LNCaP clone FGC (cell line): ENCODE results near the gene TCL1A.

Experiments used
- DNase-seq: peaks from one replicate; pipeline ENCODE4 v3.0.0-alpha.2; 2011; ENCODE audit warnings: low read depth
- H3K4me3 ChIP-seq: 2 replicates; pipeline ENCODE4 v1.5.1; 2011; ENCODE audit warnings: mild to moderate bottlenecking, low read depth, low read length, control low read depth
- CTCF ChIP-seq: IDR thresholded peaks from 2 replicates; pipeline ENCODE4 v1.5.1; 2012; ENCODE audit warnings: mild to moderate bottlenecking; ENCODE audit not compliant: control insufficient read depth, insufficient read depth; ENCODE audit errors: extremely low read depth

Gene TCL1A

DNA sequence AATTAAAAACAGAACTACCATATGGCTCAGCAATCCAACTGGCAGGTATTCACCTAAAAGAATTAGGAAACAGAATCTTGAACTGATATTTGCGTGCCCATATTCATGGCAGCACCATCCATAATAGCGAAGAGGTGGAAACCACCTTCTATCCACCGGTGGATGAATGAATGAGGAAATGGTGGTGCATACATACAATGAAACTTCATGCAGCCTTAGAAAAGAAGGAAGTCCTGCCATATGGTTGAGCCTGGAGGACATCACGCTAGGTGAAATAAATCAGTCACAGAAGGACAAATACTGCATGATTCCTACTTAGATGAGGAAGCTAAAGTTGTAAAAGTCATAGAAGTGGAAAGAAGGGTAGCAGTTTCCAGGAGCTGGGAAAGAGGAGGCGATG lies 6.6 kb downstream of the TCL1A start:
- no peak overlapping the region for H3K4me3 ChIP-seq
- no peak for TF ChIP-seq CTCF
- no peak for DNase-seq

DNA sequence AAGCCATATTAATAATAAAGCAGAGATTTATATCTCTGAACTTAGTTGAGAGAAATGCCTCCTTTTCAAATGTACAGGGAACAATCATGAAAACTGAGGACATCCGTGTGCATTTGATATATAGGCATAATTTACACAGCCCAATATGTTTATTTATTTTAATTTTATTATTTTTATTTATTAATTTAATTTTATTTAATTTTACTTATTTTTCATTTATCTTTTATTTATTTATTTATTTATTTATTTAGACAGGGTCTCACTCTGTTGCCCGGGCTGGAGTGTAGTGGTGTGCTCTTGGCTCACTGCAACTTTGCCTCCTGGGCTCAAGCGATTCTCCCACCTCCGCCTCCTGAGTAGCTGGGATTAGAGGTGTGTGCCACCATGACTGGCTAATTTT lies 8.4 kb downstream of the TCL1A start:
- no peak for TF ChIP-seq CTCF
- no peak overlapping the region for H3K4me3 ChIP-seq
- no peak for DNase-seq

DNA sequence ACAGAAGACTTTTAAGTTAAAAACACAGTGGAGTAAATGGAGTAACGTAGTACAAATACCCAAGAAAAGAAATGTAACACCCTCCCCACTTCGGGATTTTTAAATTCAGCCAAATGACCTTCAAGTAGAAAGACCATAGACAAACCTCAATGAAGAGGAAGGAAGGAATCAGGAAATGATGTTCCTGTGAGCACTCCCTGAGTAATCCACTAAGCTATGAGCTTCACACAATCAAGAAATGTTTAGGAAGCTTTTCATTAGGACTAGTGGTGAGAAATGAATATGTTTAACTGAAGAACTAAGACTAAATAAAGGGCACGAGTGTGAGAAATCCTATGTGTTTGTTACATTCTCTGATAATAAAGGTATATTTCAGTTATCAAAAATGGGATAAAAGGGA lies 10.1 kb downstream of the TCL1A start:
- no peak for DNase-seq
- H3K4me3 ChIP-seq = no peak overlapping the region
- no peak for TF ChIP-seq CTCF

- no peak overlapping the region for H3K4me3 ChIP-seq
- no peak for TF ChIP-seq CTCF
- no peak for DNase-seq
Observed at GRCh38 chr14:95703341-95703740, 10.6 kb downstream of the TCL1A start.

GRCh38 chr14:95701846-95702221 lies 12.1 kb downstream of the TCL1A start:
- no peak for DNase-seq
- TF ChIP-seq CTCF = no peak
- H3K4me3 ChIP-seq = no peak overlapping the region

DNA sequence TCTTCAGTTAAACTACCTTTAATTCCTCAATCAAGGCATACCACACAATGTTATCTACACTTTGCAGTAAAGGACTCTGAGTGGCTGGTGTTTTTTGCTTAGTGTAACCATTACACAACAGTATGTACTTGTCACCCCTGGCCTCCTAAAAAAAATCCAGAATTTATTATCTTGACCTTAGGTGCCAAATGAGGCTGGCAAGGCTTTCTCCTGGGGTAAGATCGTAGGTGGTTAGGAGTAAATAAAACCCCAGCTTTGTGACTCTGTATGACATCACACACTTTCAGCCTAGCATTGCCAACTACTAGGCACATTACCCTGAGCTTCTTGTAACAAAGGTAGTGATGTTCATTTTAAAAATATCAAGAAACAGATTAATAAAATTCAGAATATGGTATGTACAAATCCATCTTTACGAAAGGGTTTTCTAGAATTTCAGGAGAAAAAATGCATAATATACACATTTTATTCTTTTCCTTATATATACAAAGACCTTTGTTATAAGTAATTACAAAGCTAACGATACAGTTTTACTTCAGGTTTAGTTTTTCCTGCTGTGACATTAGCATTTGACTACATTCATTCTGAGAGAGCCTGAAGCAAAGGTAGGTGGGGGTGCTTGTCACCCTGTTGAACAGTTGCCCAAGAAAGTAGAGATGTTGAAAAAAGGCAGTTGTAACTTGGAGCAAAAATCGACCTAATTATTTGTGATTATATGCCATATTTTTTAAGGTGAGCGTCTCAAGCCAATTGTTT lies 13.5 kb downstream of the TCL1A start:
- H3K4me3 ChIP-seq = no peak overlapping the region
- no peak for TF ChIP-seq CTCF
- DNase-seq = no peak

DNA sequence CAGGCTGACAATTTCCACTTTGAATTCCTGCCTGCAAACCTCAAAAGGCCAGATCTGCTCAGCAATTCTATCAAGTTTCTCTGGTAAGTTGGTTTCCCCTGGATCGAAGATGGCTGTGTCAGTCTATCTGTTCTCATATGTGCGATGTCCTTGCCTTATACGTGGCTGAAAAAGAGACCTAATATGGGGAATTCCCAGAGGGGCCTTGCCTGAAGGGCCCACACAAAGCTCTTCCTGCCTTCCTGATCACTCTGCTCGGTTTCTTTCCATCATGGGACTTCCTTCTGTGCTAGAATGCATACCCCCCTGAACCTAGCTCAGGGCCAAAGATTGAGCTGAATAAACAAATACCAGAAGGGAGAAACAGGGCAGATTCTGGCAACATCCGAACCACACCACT lies 14.5 kb downstream of the TCL1A start:
- H3K4me3 ChIP-seq = no peak overlapping the region
- no peak for DNase-seq
- no peak for TF ChIP-seq CTCF
